ENCODE data around the gene ATP1A3.
A peak's percentile ranks its signal among the peaks of the same experiment; 100 is the strongest.

ATP1A3 gene

GRCh38 chr19:41933693-41934426 lies 60.2 kb downstream of the ATP1A3 start:
- no peak overlapping the region for H3K4me3 Mint-ChIP-seq
- no peaks in the 10 kb centered on the region for H3K36me3 Mint-ChIP-seq
- peak overlapping the region; percentile 76 for H3K27ac Mint-ChIP-seq
- H3K9me3 Mint-ChIP-seq: no peaks in the 10 kb centered on the region
- no peak for ATAC-seq
- H3K27me3 Mint-ChIP-seq: peaks cover 12% of the 10 kb centered on the region
- H3K4me1 Mint-ChIP-seq: peaks cover 72% of the 10 kb centered on the region

- H3K4me1 Mint-ChIP-seq: peaks cover 69% of the 10 kb centered on the region
- H3K36me3 Mint-ChIP-seq: no peaks in the 10 kb centered on the region
- H3K27me3 Mint-ChIP-seq: peaks cover 12% of the 10 kb centered on the region
- H3K27ac Mint-ChIP-seq: peak overlapping the region; percentile 76
- no peak for ATAC-seq
- no peak overlapping the region for H3K4me3 Mint-ChIP-seq
- H3K9me3 Mint-ChIP-seq: no peaks in the 10 kb centered on the region
These were observed 61.2 kb downstream of the ATP1A3 start for GRCh38 chr19:41932720-41933332.

DNA sequence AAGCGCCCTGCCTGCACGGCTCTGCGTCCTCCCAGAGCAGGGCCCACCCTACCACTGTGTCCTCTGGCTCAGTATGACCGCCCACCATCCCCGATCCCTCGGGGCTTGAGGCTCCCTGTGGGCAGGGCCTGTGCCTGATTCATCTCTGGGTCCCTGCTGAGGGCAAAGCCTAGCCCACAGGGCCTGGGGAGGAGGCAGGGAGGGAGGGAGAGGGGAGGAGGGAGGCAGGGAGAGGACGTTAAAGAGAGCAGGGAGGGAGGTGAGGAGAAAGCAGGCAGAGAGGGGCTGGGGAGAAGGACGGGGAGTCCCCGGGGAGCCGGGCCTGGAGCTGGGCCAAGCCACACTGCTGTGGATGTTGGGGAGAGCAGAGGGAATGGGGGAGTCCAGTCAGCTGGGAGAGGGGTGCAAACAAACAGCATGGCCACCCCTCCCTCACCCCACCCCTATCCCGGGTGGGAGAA lies 61.7 kb downstream of the ATP1A3 start:
- no peak overlapping the region for H3K4me3 Mint-ChIP-seq
- H3K27ac Mint-ChIP-seq: peak overlapping the region; percentile 76
- H3K27me3 Mint-ChIP-seq: peaks cover 12% of the 10 kb centered on the region
- no peak for ATAC-seq
- H3K4me1 Mint-ChIP-seq: peaks cover 64% of the 10 kb centered on the region
- H3K9me3 Mint-ChIP-seq: no peaks in the 10 kb centered on the region
- no peaks in the 10 kb centered on the region for H3K36me3 Mint-ChIP-seq

GRCh38 chr19:41930926-41931592 lies 63.0 kb downstream of the ATP1A3 start:
- no peak for ATAC-seq
- Mint-ChIP-seq H3K27me3 (peaks cover 12% of the 10 kb centered on the region), H3K27ac (no peak overlapping the region), H3K9me3 (no peaks in the 10 kb centered on the region), H3K4me1 (peaks cover 53% of the 10 kb centered on the region), H3K4me3 (no peak overlapping the region), H3K36me3 (no peaks in the 10 kb centered on the region)

GRCh38 chr19:41930322-41930722 lies 63.7 kb downstream of the ATP1A3 start:
- peaks cover 50% of the 10 kb centered on the region for H3K4me1 Mint-ChIP-seq
- no peaks in the 10 kb centered on the region for H3K9me3 Mint-ChIP-seq
- H3K4me3 Mint-ChIP-seq: no peak overlapping the region
- no peak overlapping the region for H3K27ac Mint-ChIP-seq
- H3K27me3 Mint-ChIP-seq: peaks cover 8% of the 10 kb centered on the region
- ATAC-seq: no peak
- no peaks in the 10 kb centered on the region for H3K36me3 Mint-ChIP-seq

GRCh38 chr19:41929536-41930071 lies 64.4 kb downstream of the ATP1A3 start:
- ATAC-seq: no peak
- Mint-ChIP-seq H3K9me3 (no peaks in the 10 kb centered on the region), H3K27ac (no peak overlapping the region), H3K4me1 (peaks cover 42% of the 10 kb centered on the region), H3K4me3 (peak overlapping the region; percentile 78), H3K36me3 (no peaks in the 10 kb centered on the region), H3K27me3 (peaks cover under 1% of the 10 kb centered on the region)

- Mint-ChIP-seq H3K4me3 (peak overlapping the region; percentile 78), H3K27me3 (no peaks in the 10 kb centered on the region), H3K9me3 (no peaks in the 10 kb centered on the region), H3K27ac (no peak overlapping the region), H3K4me1 (peaks cover 36% of the 10 kb centered on the region), H3K36me3 (no peaks in the 10 kb centered on the region)
- ATAC-seq: peak; percentile 75
These were observed 65.1 kb downstream of the ATP1A3 start for GRCh38 chr19:41928754-41929535.

DNA sequence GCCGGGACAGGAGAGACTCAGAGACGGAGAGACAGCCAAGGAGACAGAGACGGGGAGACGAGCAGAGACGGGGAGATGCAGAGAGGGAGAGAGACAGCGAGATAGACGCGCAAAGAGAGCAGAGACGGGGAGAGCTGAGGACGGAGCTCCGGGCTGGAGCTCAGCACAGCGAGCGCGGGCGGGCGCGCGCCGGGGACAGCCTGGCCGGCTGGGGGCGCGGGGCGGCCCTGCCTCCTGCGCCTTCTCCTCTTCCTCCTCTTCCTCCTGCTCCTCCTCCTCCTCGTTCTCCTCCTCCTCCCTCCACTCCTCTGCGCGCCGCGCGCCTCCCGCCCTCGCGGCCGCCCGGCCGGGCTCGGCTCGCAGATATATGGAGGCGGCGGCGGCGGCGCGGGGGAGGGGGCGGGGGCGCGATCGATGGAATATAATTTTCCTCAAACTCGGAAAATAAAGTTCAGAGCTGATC lies 65.8 kb downstream of the ATP1A3 start, which contains the start of gene ERFL:
Gene ERFL (minus strand): TSS at position 229 of the 463 bp plus-strand sequence. CDS start 15,530 bp downstream, outside the sequence.
- H3K4me3 Mint-ChIP-seq: peak within 1 kb of the TSS; percentile 78
- peak; percentile 44 for ATAC-seq

GRCh38 chr19:41927497-41928192 lies 66.4 kb downstream of the ATP1A3 start:
- no peaks in the 10 kb centered on the region for H3K9me3 Mint-ChIP-seq
- no peak overlapping the region for H3K27ac Mint-ChIP-seq
- peaks cover 10% of the 10 kb centered on the region for H3K27me3 Mint-ChIP-seq
- H3K4me1 Mint-ChIP-seq: peaks cover 36% of the 10 kb centered on the region
- ATAC-seq: no peak
- no peak overlapping the region for H3K4me3 Mint-ChIP-seq
- H3K36me3 Mint-ChIP-seq: peaks cover 4% of the 10 kb centered on the region

More for the DNA sequence above, 65.8 kb downstream of the ATP1A3 start, which contains the start of gene ERFL:
- Mint-ChIP-seq H3K27ac (no peak within 1 kb of the TSS), H3K9me3 (no peaks in the 10 kb centered on the region), H3K36me3 (peaks cover 2% of the 10 kb centered on the region), H3K4me1 (peaks cover 33% of the 10 kb centered on the region), H3K27me3 (peaks cover 5% of the 10 kb centered on the region)

DNA sequence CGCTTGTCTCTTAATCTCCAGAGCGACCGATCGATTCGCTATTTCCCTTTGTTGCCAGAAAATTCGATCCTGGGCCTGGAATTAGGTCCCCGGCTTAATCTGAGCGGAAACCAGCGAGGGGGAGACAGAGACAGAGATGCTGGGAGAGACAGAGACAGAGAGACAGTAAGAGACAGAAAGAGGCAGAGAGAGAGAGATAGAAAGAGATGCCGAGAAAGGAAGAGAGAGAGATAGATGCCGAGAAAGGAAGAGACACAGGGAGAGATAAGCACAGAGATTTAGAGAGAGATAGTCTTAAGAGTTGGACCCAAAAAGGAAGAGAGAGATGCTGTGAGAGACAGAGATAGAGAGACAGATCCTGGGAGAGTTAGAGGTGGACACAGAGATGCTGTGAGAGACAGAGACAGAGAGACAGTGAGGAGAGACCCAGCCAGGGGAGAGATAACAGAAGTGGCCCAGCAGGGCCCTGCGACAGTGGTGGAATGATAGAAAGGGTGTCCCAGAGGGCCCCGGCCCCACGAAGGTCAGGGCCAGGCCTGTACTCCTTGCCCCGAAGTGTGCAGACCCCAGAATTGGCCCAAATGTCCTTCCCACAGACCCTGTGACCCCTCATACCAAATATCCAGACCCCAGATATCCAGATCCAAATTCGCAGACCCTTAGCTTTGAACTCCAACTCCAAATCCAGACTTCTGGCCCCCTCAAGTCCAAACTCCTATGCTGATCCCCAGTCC lies 67.1 kb downstream of the ATP1A3 start:
- no peaks in the 10 kb centered on the region for H3K9me3 Mint-ChIP-seq
- H3K36me3 Mint-ChIP-seq: peaks cover 4% of the 10 kb centered on the region
- no peak for ATAC-seq
- H3K27ac Mint-ChIP-seq: no peak overlapping the region
- H3K4me3 Mint-ChIP-seq: no peak overlapping the region
- H3K4me1 Mint-ChIP-seq: peaks cover 41% of the 10 kb centered on the region
- peaks cover 18% of the 10 kb centered on the region for H3K27me3 Mint-ChIP-seq

- H3K4me3 Mint-ChIP-seq: no peak overlapping the region
- H3K27me3 Mint-ChIP-seq: peaks cover 25% of the 10 kb centered on the region
- no peak overlapping the region for H3K27ac Mint-ChIP-seq
- H3K9me3 Mint-ChIP-seq: no peaks in the 10 kb centered on the region
- H3K4me1 Mint-ChIP-seq: peaks cover 44% of the 10 kb centered on the region
- peaks cover 4% of the 10 kb centered on the region for H3K36me3 Mint-ChIP-seq
- no peak for ATAC-seq
These were observed 67.8 kb downstream of the ATP1A3 start for GRCh38 chr19:41926028-41926762.

- Mint-ChIP-seq H3K4me3 (no peak overlapping the region), H3K36me3 (peaks cover 4% of the 10 kb centered on the region)
These were observed 68.6 kb downstream of the ATP1A3 start for GRCh38 chr19:41925208-41926003.

More at GRCh38 chr19:41925208-41926003, 68.6 kb downstream of the ATP1A3 start:
- Mint-ChIP-seq H3K4me1 (peaks cover 43% of the 10 kb centered on the region), H3K9me3 (no peaks in the 10 kb centered on the region), H3K27me3 (peaks cover 29% of the 10 kb centered on the region), H3K27ac (no peak overlapping the region)
- ATAC-seq: no peak

Measured in stimulated activated memory B cell treated with anti-CD40 and anti-IgM and Interleukin-4, amounts not matched to agents 10 μg/mL and 1 μg/mL and 100 μg/mL, for 72 hours (primary cell).